Fibroblast of lung (primary cell): ENCODE results near the gene TXNRD2. TPM values are rescaled to one million over a fixed set of nuclear protein-coding genes. Genes with fewer than 3 reads are reported as not detected.

Experiments used
- DNase-seq, 2 donors: peaks; one replicate each; pipeline versions ENCODE4 v3.0.0 to v3.0.0-alpha.2; 2010; ENCODE audit warnings: low read depth in 2 of 2
- H2AFZ ChIP-seq: 2 replicates; pipeline ENCODE4 v1.5.1; 2012; ENCODE audit warnings: low read length, control low read depth, inconsistent platforms
- H3K27ac ChIP-seq: 2 replicates; pipeline ENCODE4 v1.5.1; 2011; ENCODE audit warnings: low read length, control low read depth; ENCODE audit not compliant: insufficient read depth
- H3K27me3 ChIP-seq: 2 replicates; pipeline ENCODE4 v1.5.1; 2011; ENCODE audit warnings: mild to moderate bottlenecking, low read length; ENCODE audit not compliant: control insufficient read depth, insufficient read depth
- H3K36me3 ChIP-seq: 2 replicates; pipeline ENCODE4 v1.5.1; 2011; ENCODE audit warnings: low read length; ENCODE audit not compliant: control insufficient read depth, insufficient read depth
- H3K4me1 ChIP-seq: 2 replicates; pipeline ENCODE4 v1.5.1; 2011; ENCODE audit warnings: low read length; ENCODE audit not compliant: control insufficient read depth, insufficient read depth; ENCODE audit errors: extremely low read depth
- H3K4me2 ChIP-seq: 2 replicates; pipeline ENCODE4 v1.5.1; 2011; ENCODE audit warnings: low read length, control low read depth; ENCODE audit not compliant: insufficient read depth; ENCODE audit errors: extremely low read depth
- H3K4me3 ChIP-seq, 4 experiments: fragments of 200-600 bp in 1 of 4; sonication (generic) in 1 of 4; replicated peaks in 1 of 4; 2 replicates each; pipeline ENCODE4 v1.5.1; 2011 to 2016; ENCODE audit warnings: low read length in 4 of 4, low read depth in 3 of 4, mild to moderate bottlenecking in 3 of 4, control low read depth in 2 of 4, inconsistent platforms in 1 of 4, mixed read lengths in 1 of 4; ENCODE audit not compliant: insufficient read depth in 1 of 4; ENCODE audit errors: control extremely low read depth in 1 of 4
- H3K79me2 ChIP-seq: 2 replicates; pipeline ENCODE4 v1.5.1; 2012; ENCODE audit warnings: mild to moderate bottlenecking, low read length, inconsistent platforms; ENCODE audit not compliant: control insufficient read depth, insufficient read depth
- H3K9ac ChIP-seq: 2 replicates; pipeline ENCODE4 v1.5.1; 2011; ENCODE audit warnings: mild to moderate bottlenecking, low read length, control low read depth; ENCODE audit not compliant: insufficient read depth
- H3K9me3 ChIP-seq: 2 replicates; pipeline ENCODE4 v1.5.1; 2012; ENCODE audit warnings: low read depth, low read length; ENCODE audit not compliant: control insufficient read depth, insufficient read depth
- H4K20me1 ChIP-seq: 2 replicates; pipeline ENCODE4 v1.5.1; 2011; ENCODE audit warnings: low read length; ENCODE audit not compliant: control insufficient read depth, insufficient read depth; ENCODE audit errors: extremely low read depth
- CTCF ChIP-seq, 2 donors: IDR thresholded peaks in 1 of 2; conservative IDR thresholded peaks in 1 of 2; 1 replicate in 1 of 2; 2 replicates in 1 of 2; pipeline ENCODE4 v1.5.1; 2011 to 2012; ENCODE audit warnings: low read length in 2 of 2, control low read depth in 1 of 2, inconsistent platforms in 1 of 2, low read depth in 1 of 2, mild to moderate bottlenecking in 1 of 2
- EZH2 ChIP-seq: IDR thresholded peaks from 2 replicates; pipeline ENCODE4 v1.5.1; 2012; ENCODE audit warnings: low read length, control low read depth, mild to moderate bottlenecking; ENCODE audit errors: missing control alignments
- polyA plus RNA-seq, 2 donors: library from polyadenylated mRNA; depleted of rRNA in 1 of 2; stranded (reverse) in 1 of 2; unstranded in 1 of 2; fragments of >200 nt; gene quantifications; 2 replicates each; pipeline ENCODE4 v1.2.1, GENCODE V29; 2011 to 2012; ENCODE audit warnings: missing spikeins in 1 of 2
- total RNA-seq: library from RNA; depleted of rRNA; stranded (reverse); fragments of >200 nt; gene quantifications from 2 replicates; pipeline ENCODE4 v1.2.1, GENCODE V29; 2014

Gene TXNRD2
- total and polyA plus RNA-seq, 2 donors (not counting 1 experiment from before 2014, with no cell fraction given): 13.2 to 30.7 TPM

DNA sequence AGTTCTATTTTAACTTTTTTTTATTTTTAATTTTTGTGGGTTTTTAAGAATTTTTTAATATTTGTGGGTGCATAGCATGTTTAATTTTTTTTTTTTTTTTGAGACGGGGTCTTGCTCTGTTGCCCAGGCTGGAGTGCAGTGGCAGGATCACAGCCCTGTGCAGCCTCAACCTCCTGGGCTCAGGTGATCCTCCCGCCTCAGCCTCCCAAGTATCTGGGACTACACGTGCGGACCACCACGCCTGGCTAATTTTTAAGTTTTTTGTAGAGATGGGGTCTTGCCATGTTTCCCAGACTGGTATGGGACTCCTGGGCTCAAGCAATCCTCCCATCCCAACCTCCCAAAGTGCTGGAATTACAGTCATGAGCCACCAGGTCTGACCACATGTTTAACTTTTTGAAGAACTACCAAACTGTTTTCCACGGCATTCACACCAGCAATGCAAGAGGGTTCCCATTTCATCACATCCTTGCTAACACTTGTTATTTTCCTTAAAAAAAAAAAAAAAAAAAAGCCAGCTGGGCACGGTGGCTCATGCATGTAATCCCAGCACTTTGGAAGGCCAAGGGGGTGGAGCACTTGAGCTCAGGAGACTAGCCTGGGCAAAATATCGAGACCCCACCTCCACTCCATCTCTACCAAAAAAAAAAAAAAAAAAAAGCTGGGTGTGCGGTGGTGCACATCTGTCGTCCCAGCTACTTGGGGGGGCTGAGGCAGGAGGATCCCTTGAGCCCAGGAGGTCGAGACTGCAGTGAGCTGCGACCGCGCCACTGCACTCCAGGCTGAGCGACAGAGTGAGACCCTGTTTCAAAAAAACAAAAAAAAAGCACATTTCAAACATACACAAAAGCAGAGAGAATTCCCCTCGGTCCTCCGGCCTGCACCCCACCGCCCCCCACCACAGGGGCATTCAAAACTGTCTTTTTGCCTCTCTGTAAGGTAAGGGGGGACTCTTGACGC is 16.7 kb upstream of the TXNRD2 start:
- no peaks in the 10 kb centered on the region for H4K20me1 ChIP-seq
- H3K27me3 ChIP-seq: no peaks in the 10 kb centered on the region
- H3K4me1 ChIP-seq: peaks cover 7% of the 10 kb centered on the region
- no peaks in the 10 kb centered on the region for H3K79me2 ChIP-seq
- peaks cover 8% of the 10 kb centered on the region for H3K36me3 ChIP-seq
- H3K4me2 ChIP-seq: no peak overlapping the region
- TF ChIP-seq EZH2 (no peak), CTCF (conservative IDR thresholded peaks at IDR 0.05 in 1 of 2, IDR thresholded peaks at IDR 0.05 in 1 of 2; ENCODE audit: low read depth in 1 of 2, low read length in 2 of 2) (no peak)
- H3K4me3 ChIP-seq: peak overlapping the region in 1 of 4 experiments; percentile 36
- H3K27ac ChIP-seq: no peak overlapping the region
- no peak overlapping the region for H2AFZ ChIP-seq
- peak; percentile 33 to 73 for DNase-seq
- H3K9me3 ChIP-seq: no peaks in the 10 kb centered on the region
- no peak overlapping the region for H3K9ac ChIP-seq

- Histone ChIP-seq H3K4me3 (no peak overlapping the region), H3K27ac (no peak overlapping the region), H3K4me1 (peaks cover 11% of the 10 kb centered on the region), H3K9ac (no peak overlapping the region), H3K27me3 (no peaks in the 10 kb centered on the region), H2AFZ (no peak overlapping the region), H4K20me1 (no peaks in the 10 kb centered on the region), H3K9me3 (no peaks in the 10 kb centered on the region), H3K4me2 (no peak overlapping the region), H3K79me2 (no peaks in the 10 kb centered on the region), H3K36me3 (peaks cover 4% of the 10 kb centered on the region)
- DNase-seq: no peak
- TF ChIP-seq CTCF (conservative IDR thresholded peaks at IDR 0.05 in 1 of 2, IDR thresholded peaks at IDR 0.05 in 1 of 2; ENCODE audit: low read depth in 1 of 2, low read length in 2 of 2): no peak
- TF ChIP-seq EZH2: no peak
These were observed 15.8 kb upstream of the TXNRD2 start for GRCh38 chr22:19957445-19957844.

GRCh38 chr22:19955241-19956128 is 13.9 kb upstream of the TXNRD2 start:
- Histone ChIP-seq H3K4me3 (no peak overlapping the region), H4K20me1 (no peaks in the 10 kb centered on the region), H3K36me3 (peaks cover 3% of the 10 kb centered on the region), H3K27ac (no peak overlapping the region), H3K9ac (no peak overlapping the region), H3K79me2 (peaks cover 6% of the 10 kb centered on the region), H3K4me2 (no peak overlapping the region), H2AFZ (no peak overlapping the region), H3K4me1 (peaks cover 11% of the 10 kb centered on the region), H3K9me3 (no peaks in the 10 kb centered on the region), H3K27me3 (no peaks in the 10 kb centered on the region)
- no peak for DNase-seq
- TF ChIP-seq CTCF (conservative IDR thresholded peaks at IDR 0.05 in 1 of 2, IDR thresholded peaks at IDR 0.05 in 1 of 2; ENCODE audit: low read depth in 1 of 2, low read length in 2 of 2) (no peak), EZH2 (no peak)
